H9 (cell line): ENCODE results near the gene SPRYD7. TPM values are rescaled to one million over a fixed set of nuclear protein-coding genes. Genes with fewer than 3 reads are reported as not detected.

Experiments
- DNase-seq: peaks from one replicate; pipeline ENCODE4 v3.0.0-alpha.2; 2017
- H2AFZ ChIP-seq: one replicate; pipeline ENCODE4 v1.6.1; 2013; ENCODE audit warnings: mild to moderate bottlenecking, low read length, control low read depth, moderate library complexity
- H2AK5ac ChIP-seq: 2 replicates; pipeline ENCODE4 v1.6.1; 2013; ENCODE audit warnings: low read length, control low read depth, mixed read lengths; ENCODE audit not compliant: insufficient read length
- H2BK120ac ChIP-seq: one replicate; pipeline ENCODE4 v1.6.1; 2013; ENCODE audit warnings: low read depth, mild to moderate bottlenecking, low read length, control low read depth, inconsistent platforms; ENCODE audit not compliant: poor library complexity, severe bottlenecking
- H2BK12ac ChIP-seq: 2 replicates; pipeline ENCODE4 v1.6.1; 2013; ENCODE audit warnings: low read length, control low read depth, mixed read lengths, low read depth; ENCODE audit not compliant: insufficient read length
- H2BK15ac ChIP-seq: 2 replicates; pipeline ENCODE4 v1.6.1; 2013; ENCODE audit warnings: low read depth, low read length, control low read depth
- H2BK20ac ChIP-seq: one replicate; pipeline ENCODE4 v1.6.1; 2013; ENCODE audit warnings: low read depth, mild to moderate bottlenecking, low read length, control low read depth, inconsistent platforms; ENCODE audit not compliant: poor library complexity, severe bottlenecking
- H2BK5ac ChIP-seq: 2 replicates; pipeline ENCODE4 v1.6.1; 2013; ENCODE audit warnings: low read length, control low read depth, mixed read lengths; ENCODE audit not compliant: insufficient read length
- H3K14ac ChIP-seq: 2 replicates; pipeline ENCODE4 v1.6.1; 2013; ENCODE audit warnings: low read length, control low read depth; ENCODE audit not compliant: insufficient read depth
- H3K18ac ChIP-seq: 2 replicates; pipeline ENCODE4 v1.6.1; 2013; ENCODE audit warnings: low read depth, mild to moderate bottlenecking, mixed read lengths, low read length, control low read depth; ENCODE audit not compliant: insufficient read length
- H3K23ac ChIP-seq: 2 replicates; pipeline ENCODE4 v1.6.1; 2013; ENCODE audit warnings: low read length, control low read depth, mixed read lengths, low read depth; ENCODE audit not compliant: insufficient read length
- H3K23me2 ChIP-seq: 2 replicates; pipeline ENCODE4 v1.6.1; 2013; ENCODE audit warnings: low read depth, mild to moderate bottlenecking, mixed read lengths, low read length, control low read depth; ENCODE audit not compliant: insufficient read length, poor library complexity, severe bottlenecking
- H3K27ac ChIP-seq: 2 replicates; pipeline ENCODE4 v1.5.1; 2013; ENCODE audit warnings: low read length, control low read depth, mixed read lengths, low read depth; ENCODE audit not compliant: insufficient read length
- H3K27me3 ChIP-seq: 2 replicates; pipeline ENCODE4 v1.6.1; 2013; ENCODE audit warnings: low read length, control low read depth, inconsistent platforms; ENCODE audit not compliant: insufficient read depth
- H3K4ac ChIP-seq: 2 replicates; pipeline ENCODE4 v1.6.1; 2013; ENCODE audit warnings: low read depth, mild to moderate bottlenecking, control low read depth, inconsistent platforms, low read length, moderate library complexity
- H3K4me1 ChIP-seq: 2 replicates; pipeline ENCODE4 v1.6.1; 2013; ENCODE audit warnings: low read length, control low read depth, inconsistent platforms; ENCODE audit not compliant: insufficient read depth
- H3K4me2 ChIP-seq: 2 replicates; pipeline ENCODE4 v1.6.1; 2013; ENCODE audit warnings: low read length, control low read depth, mixed read lengths; ENCODE audit not compliant: insufficient read length, insufficient read depth
- H3K56ac ChIP-seq: 2 replicates; pipeline ENCODE4 v1.6.1; 2013; ENCODE audit warnings: low read depth, mild to moderate bottlenecking, mixed read lengths, low read length, control low read depth; ENCODE audit not compliant: insufficient read length
- H3K79me1 ChIP-seq: 2 replicates; pipeline ENCODE4 v1.6.1; 2013; ENCODE audit warnings: low read depth, mild to moderate bottlenecking, moderate library complexity, low read length, control low read depth, inconsistent platforms; ENCODE audit not compliant: insufficient read depth, poor library complexity, severe bottlenecking
- H3K79me2 ChIP-seq: 2 replicates; pipeline ENCODE4 v1.6.1; 2013; ENCODE audit warnings: low read length, control low read depth, inconsistent platforms; ENCODE audit not compliant: insufficient read depth
- H3K9ac ChIP-seq: 2 replicates; pipeline ENCODE4 v1.6.1; 2013; ENCODE audit warnings: low read length, control low read depth, mixed read lengths; ENCODE audit not compliant: insufficient read length; ENCODE audit errors: extremely low read depth
- H3K9me3 ChIP-seq: one replicate; pipeline ENCODE4 v1.6.1; 2013; ENCODE audit warnings: low read depth, low read length, inconsistent platforms; ENCODE audit not compliant: control insufficient read depth
- H3T11ph ChIP-seq: one replicate; pipeline ENCODE4 v1.6.1; 2013; ENCODE audit warnings: mild to moderate bottlenecking, low read length, control low read depth, inconsistent platforms
- H4K20me1 ChIP-seq: one replicate; pipeline ENCODE4 v1.6.1; 2013; ENCODE audit not compliant: control insufficient read depth, insufficient read length, insufficient read depth
- H4K5ac ChIP-seq: 2 replicates; pipeline ENCODE4 v1.6.1; 2013; ENCODE audit warnings: low read depth, mild to moderate bottlenecking, mixed read lengths, low read length, control low read depth; ENCODE audit not compliant: insufficient read length
- H4K8ac ChIP-seq: replicated peaks from 2 replicates; pipeline ENCODE4 v1.6.1; 2013; ENCODE audit warnings: low read length, control low read depth, mixed read lengths, low read depth; ENCODE audit not compliant: insufficient read length
- H4K91ac ChIP-seq: 2 replicates; pipeline ENCODE4 v1.6.1; 2013; ENCODE audit warnings: low read depth, mild to moderate bottlenecking, moderate library complexity, mixed read lengths, low read length, control low read depth; ENCODE audit not compliant: insufficient read length
- H3K27ac Mint-ChIP-seq, 3 experiments: 2 replicates in 2 of 3; 3 replicates in 1 of 3; pipeline ENCODE4 v1.8.0; 2020 to 2021; ENCODE audit warnings: mixed read lengths in 3 of 3, mild to moderate bottlenecking in 1 of 3, moderate library complexity in 1 of 3
- H3K27me3 Mint-ChIP-seq: 2 replicates; pipeline ENCODE4 v1.8.0; 2021; ENCODE audit warnings: low read depth, mild to moderate bottlenecking, moderate library complexity, mixed read lengths
- H3K36me3 Mint-ChIP-seq, 3 experiments: 2 replicates in 2 of 3; 3 replicates in 1 of 3; pipeline ENCODE4 v1.8.0; 2020 to 2021; ENCODE audit warnings: low read depth in 3 of 3, mixed read lengths in 3 of 3; ENCODE audit not compliant: insufficient read depth in 1 of 3
- H3K4me1 Mint-ChIP-seq, 2 experiments: 2 replicates each; pipeline ENCODE4 v1.8.0; 2020; ENCODE audit warnings: mixed read lengths in 2 of 2
- H3K4me3 Mint-ChIP-seq, 2 experiments: 2 replicates in 1 of 2; 3 replicates in 1 of 2; pipeline ENCODE4 v1.8.0; 2020 to 2021; ENCODE audit warnings: mild to moderate bottlenecking in 2 of 2, mixed read lengths in 2 of 2, moderate library complexity in 1 of 2
- H3K9me3 Mint-ChIP-seq, 2 experiments: 2 replicates in 1 of 2; 3 replicates in 1 of 2; pipeline ENCODE4 v1.8.0; 2020; ENCODE audit warnings: mild to moderate bottlenecking in 2 of 2, mixed read lengths in 2 of 2, moderate library complexity in 1 of 2
- CTCF ChIP-seq: fragments of 200-600 bp; sonication (generic); conservative IDR thresholded peaks from 3 replicates; pipeline ENCODE4 v1.8.0; 2021; ENCODE audit warnings: antibody characterized with exemption, mild to moderate bottlenecking
- WGBS: extraction: QIAGEN DNeasy Blood & Tissue Kit; methylation state at CpG from one replicate; pipeline ENCODE4 v1.1.7; 2013; ENCODE audit warnings: missing lambda C conversion rate, low lambda C conversion rate, mixed read lengths; ENCODE audit not compliant: insufficient read length; ENCODE audit errors: extremely low coverage; 5-methylcytosine and 5-hydroxymethylcytosine counted together
- total RNA-seq: library from RNA; stranded (reverse); gene quantifications from 2 replicates; pipeline ENCODE4 v1.2.1, GENCODE V29; 2021

Gene SPRYD7
- total RNA-seq, 1 experiment from 2014 or later: 1.8 TPM

GRCh38 chr13:49878682-49879081, 57.5 kb downstream of the SPRYD7 start:
- Histone ChIP-seq H4K5ac (no peak overlapping the region), H3K4ac (no peak overlapping the region), H3K79me2 (no peaks in the 10 kb centered on the region), H2AK5ac (no peak overlapping the region), H4K8ac (no peak overlapping the region), H2BK20ac (no peak overlapping the region), H3K27me3 (no peaks in the 10 kb centered on the region), H2AFZ (no peak overlapping the region), H3K23me2 (no peaks in the 10 kb centered on the region), H3K4me2 (no peak overlapping the region), H3K23ac (no peak overlapping the region), H3K79me1 (no peaks in the 10 kb centered on the region), H3K9me3 (peaks cover 31% of the 10 kb centered on the region), H4K91ac (no peak overlapping the region), H3K9ac (no peak overlapping the region), H2BK15ac (no peak overlapping the region), H4K20me1 (no peaks in the 10 kb centered on the region), H3T11ph (no peak overlapping the region), H3K18ac (no peak overlapping the region), H2BK5ac (no peak overlapping the region), H3K4me1 (no peaks in the 10 kb centered on the region), H2BK12ac (no peak overlapping the region), H3K14ac (no peak overlapping the region), H3K56ac (no peak overlapping the region), H2BK120ac (no peak overlapping the region), H3K27ac (no peak overlapping the region)
- TF ChIP-seq CTCF: no peak
- no peak overlapping the region for H3K27ac Mint-ChIP-seq
- H3K4me3 Mint-ChIP-seq: no peak overlapping the region
- no CpG with 5 or more reads among the region's 3 CpGs for whole genome bisulfite sequencing
- peaks cover 13% of the 10 kb centered on the region for H3K27me3 Mint-ChIP-seq
- H3K36me3 Mint-ChIP-seq: peaks cover 20 to 51% (median 39%) of the 10 kb centered on the region in 3 experiments
- H3K9me3 Mint-ChIP-seq: peaks cover 85 to 89% of the 10 kb centered on the region in 2 experiments
- no peaks in the 10 kb centered on the region for H3K4me1 Mint-ChIP-seq
- no peak for DNase-seq
